Liver (tissue), 9 donors: Measurements from ENCODE around the gene GAS7. TPM values are rescaled to one million over a fixed set of nuclear protein-coding genes. Genes with fewer than 3 reads are reported as not detected.

Experiments used
- DNase-seq: peaks from one replicate; pipeline ENCODE4 v3.0.0-alpha.2; 2017; ENCODE audit warnings: low spot score
- H3K27ac ChIP-seq, 2 donors: one replicate each; pipeline ENCODE4 v1.7.0; 2013; ENCODE audit warnings: inconsistent platforms in 2 of 2, low read length in 2 of 2, control low read depth in 1 of 2, low read depth in 1 of 2, mild to moderate bottlenecking in 1 of 2
- H3K27me3 ChIP-seq, 4 donors: one replicate each; pipeline versions ENCODE4 v1.6.1 to v1.7.0; 2013; ENCODE audit warnings: low read length in 3 of 4, inconsistent platforms in 1 of 4, mild to moderate bottlenecking in 1 of 4, moderate library complexity in 1 of 4; ENCODE audit not compliant: control insufficient read depth in 4 of 4, insufficient read depth in 4 of 4
- H3K36me3 ChIP-seq, 4 donors: one replicate each; pipeline versions ENCODE4 v1.6.1 to v1.7.0; 2013; ENCODE audit warnings: low read length in 3 of 4, mild to moderate bottlenecking in 3 of 4, low read depth in 1 of 4, moderate library complexity in 1 of 4; ENCODE audit not compliant: control insufficient read depth in 4 of 4, insufficient read depth in 3 of 4
- H3K4me1 ChIP-seq, 4 donors: one replicate each; pipeline versions ENCODE4 v1.6.1 to v1.7.0; 2013; ENCODE audit warnings: low read length in 3 of 4, mild to moderate bottlenecking in 3 of 4, moderate library complexity in 1 of 4; ENCODE audit not compliant: control insufficient read depth in 4 of 4, insufficient read depth in 4 of 4
- H3K4me3 ChIP-seq, 3 donors: one replicate each; pipeline versions ENCODE4 v1.6.1 to v1.7.0; 2013; ENCODE audit warnings: low read length in 3 of 3, control low read depth in 1 of 3, low read depth in 1 of 3, mild to moderate bottlenecking in 1 of 3
- H3K9ac ChIP-seq, 2 donors: one replicate each; pipeline ENCODE4 v1.7.0; 2013; ENCODE audit warnings: low read length in 2 of 2, mild to moderate bottlenecking in 2 of 2, moderate library complexity in 2 of 2, control low read depth in 1 of 2, low read depth in 1 of 2
- H3K9me3 ChIP-seq, 4 donors: one replicate each; pipeline versions ENCODE4 v1.6.1 to v1.7.0; 2013; ENCODE audit warnings: low read length in 3 of 4; ENCODE audit not compliant: control insufficient read depth in 4 of 4
- ATF3 ChIP-seq: IDR thresholded peaks from 2 replicates; pipeline ENCODE4 v1.6.1; 2016; ENCODE audit warnings: antibody characterized with exemption
- CTCF ChIP-seq: fragments of 150-350 bp; IDR thresholded peaks from 2 replicates; pipeline ENCODE4 v1.5.1; 2017; ENCODE audit warnings: improper control_type of control experiment, low read depth, low read length; ENCODE audit not compliant: missing input control
- EGR1 ChIP-seq, 2 donors: IDR thresholded peaks; 2 replicates each; pipeline ENCODE4 v1.6.1; 2016 to 2018; ENCODE audit warnings: antibody characterized with exemption in 2 of 2, low read depth in 2 of 2
- FOXA1 ChIP-seq: IDR thresholded peaks from 2 replicates; pipeline ENCODE4 v1.6.1; 2016; ENCODE audit warnings: antibody characterized with exemption
- FOXA2 ChIP-seq: IDR thresholded peaks from 2 replicates; pipeline ENCODE4 v1.6.1; 2016; ENCODE audit warnings: antibody characterized with exemption
- GABPA ChIP-seq, 2 donors: IDR thresholded peaks in 1 of 2; conservative IDR thresholded peaks in 1 of 2; 2 replicates each; pipeline ENCODE4 v1.6.1; 2016; ENCODE audit warnings: antibody characterized with exemption in 2 of 2, mild to moderate bottlenecking in 1 of 2, moderate library complexity in 1 of 2
- HNF4A ChIP-seq, 2 donors: conservative IDR thresholded peaks; 2 replicates each; pipeline ENCODE4 v1.6.1; 2016; ENCODE audit warnings: antibody characterized with exemption in 2 of 2, mild to moderate bottlenecking in 2 of 2
- HNF4G ChIP-seq: IDR thresholded peaks from 2 replicates; pipeline ENCODE4 v1.6.1; 2016; ENCODE audit warnings: antibody characterized with exemption
- JUND ChIP-seq, 2 donors: IDR thresholded peaks; 2 replicates each; pipeline ENCODE4 v1.6.1; 2016; ENCODE audit warnings: antibody characterized with exemption in 2 of 2
- MAX ChIP-seq: IDR thresholded peaks from 2 replicates; pipeline ENCODE4 v1.6.1; 2016; ENCODE audit warnings: antibody characterized with exemption
- NR2F2 ChIP-seq: IDR thresholded peaks from 2 replicates; pipeline ENCODE4 v1.6.1; 2016; ENCODE audit warnings: antibody characterized with exemption
- RAD21 ChIP-seq, 2 donors: IDR thresholded peaks; 2 replicates each; pipeline ENCODE4 v1.6.1; 2016; ENCODE audit warnings: antibody characterized with exemption in 2 of 2, mild to moderate bottlenecking in 2 of 2
- REST ChIP-seq: IDR thresholded peaks from 2 replicates; pipeline ENCODE4 v1.6.1; 2016; ENCODE audit warnings: antibody characterized with exemption, mild to moderate bottlenecking
- RXRA ChIP-seq, 2 donors: IDR thresholded peaks; 2 replicates each; pipeline ENCODE4 v1.6.1; 2017 to 2018; ENCODE audit warnings: antibody characterized with exemption in 2 of 2, mild to moderate bottlenecking in 1 of 2
- SP1 ChIP-seq: IDR thresholded peaks from 2 replicates; pipeline ENCODE4 v1.6.1; 2018; ENCODE audit warnings: antibody characterized with exemption, mild to moderate bottlenecking
- TAF1 ChIP-seq: conservative IDR thresholded peaks from 2 replicates; pipeline ENCODE4 v1.6.1; 2016; ENCODE audit warnings: antibody characterized with exemption, mild to moderate bottlenecking
- YY1 ChIP-seq: IDR thresholded peaks from 2 replicates; pipeline ENCODE4 v1.6.1; 2016; ENCODE audit warnings: antibody characterized with exemption, mild to moderate bottlenecking
- ZBTB33 ChIP-seq: IDR thresholded peaks from 2 replicates; pipeline ENCODE4 v1.6.1; 2016; ENCODE audit warnings: antibody characterized with exemption
- WGBS: extraction: QIAGEN DNeasy Blood & Tissue Kit; methylation state at CpG from one replicate; pipeline ENCODE4 v1.1.7; 2013; 5-methylcytosine and 5-hydroxymethylcytosine counted together
- polyA plus RNA-seq, 2 donors: library from polyadenylated mRNA; stranded (reverse) in 1 of 2; unstranded in 1 of 2; fragments of 200-250 nt in 1 of 2; fragments of >200 nt in 1 of 2; fragmentation: Nextera tagmentation in 1 of 2; extraction: Ambion mirVana in 1 of 2; gene quantifications; one replicate each; pipeline versions ENCODE4 v1.2.1 to v1.2.3, GENCODE V29; 2013 to 2015
- total RNA-seq, 2 donors: library from RNA; depleted of rRNA; stranded (reverse); fragments of >200 nt; gene quantifications; one replicate each; pipeline ENCODE4 v1.2.3, GENCODE V29; 2014
- donor health status: healthy.
- donor health status: healthy.
- donor health status: healthy.
- donor health status: healthy.
- donor health status: healthy.

The GAS7 gene
- total and polyA plus RNA-seq, 4 donors = 0.79 to 6.1 (median 2.5) TPM

- Histone ChIP-seq H3K36me3 (no peaks in the 10 kb centered on the region), H3K4me3 (no peak overlapping the region), H3K27ac (no peak overlapping the region), H3K9me3 (no peaks in the 10 kb centered on the region), H3K27me3 (no peaks in the 10 kb centered on the region), H3K9ac (no peak overlapping the region), H3K4me1 (no peaks in the 10 kb centered on the region)
- TF ChIP-seq ZBTB33 (no peak), NR2F2 (no peak), TAF1 (no peak), MAX (no peak), FOXA1 (no peak), JUND (IDR thresholded peaks at IDR 0.05) (no peak), RAD21 (IDR thresholded peaks at IDR 0.05) (no peak), RXRA (IDR thresholded peaks at IDR 0.05) (no peak), SP1 (no peak), YY1 (no peak), HNF4A (conservative IDR thresholded peaks at IDR 0.05) (no peak), CTCF (no peak), ATF3 (no peak), FOXA2 (no peak), GABPA (IDR thresholded peaks at IDR 0.05 in 1 of 2, conservative IDR thresholded peaks at IDR 0.05 in 1 of 2) (no peak), REST (no peak), HNF4G (no peak), EGR1 (IDR thresholded peaks at IDR 0.05; ENCODE audit: low read depth in 2 of 2) (no peak)
- no peak for DNase-seq
- WGBS = 80% methylated on average over 4 of the region's 4 CpGs
These were observed 51.4 kb downstream of the GAS7 start for GRCh38 chr17:10147040-10147439.

- no peaks in the 10 kb centered on the region for H3K36me3 ChIP-seq
- H3K9me3 ChIP-seq = no peaks in the 10 kb centered on the region
- no peak for DNase-seq
- TF ChIP-seq REST = no peak
- TF ChIP-seq MAX = no peak
- no peak for TF ChIP-seq GABPA (IDR thresholded peaks at IDR 0.05 in 1 of 2, conservative IDR thresholded peaks at IDR 0.05 in 1 of 2)
- TF ChIP-seq NR2F2 = no peak
- TF ChIP-seq FOXA1 = no peak
- TF ChIP-seq HNF4A (conservative IDR thresholded peaks at IDR 0.05) = no peak
- no peak for TF ChIP-seq CTCF
- TF ChIP-seq FOXA2 = no peak
- no peak for TF ChIP-seq SP1
- no peak for TF ChIP-seq RXRA (IDR thresholded peaks at IDR 0.05)
- H3K4me1 ChIP-seq = no peaks in the 10 kb centered on the region
- H3K27ac ChIP-seq = no peak overlapping the region
- H3K4me3 ChIP-seq = no peak overlapping the region
- H3K27me3 ChIP-seq = no peaks in the 10 kb centered on the region
- WGBS = 57% methylated on average over 7 of the region's 7 CpGs
- no peak overlapping the region for H3K9ac ChIP-seq
These were observed 53.4 kb downstream of the GAS7 start for GRCh38 chr17:10144982-10145381.
